Mononuclear cell (primary cell): ENCODE results near the gene DNASE1. TPM values are rescaled to one million over a fixed set of nuclear protein-coding genes. Genes with fewer than 3 reads are reported as not detected.
"Not testable (repeated sequence)": the region's sequence is repeated elsewhere in the genome, so short reads cannot be mapped to it uniquely, and the experiment has no call there.

Experiments used
- H3K27me3 ChIP-seq: 2 replicates; pipeline ENCODE4 v1.6.0; 2011; ENCODE audit warnings: low read length, control low read depth; ENCODE audit not compliant: insufficient read depth
- H3K4me1 ChIP-seq: 2 replicates; pipeline ENCODE4 v1.5.1; 2011; ENCODE audit warnings: mild to moderate bottlenecking, low read length, control low read depth; ENCODE audit not compliant: insufficient read depth
- H3K4me3 ChIP-seq: 2 replicates; pipeline ENCODE4 v1.5.1; 2011; ENCODE audit warnings: mild to moderate bottlenecking, low read length, moderate library complexity
- H3K9me3 ChIP-seq: 2 replicates; pipeline ENCODE4 v1.5.1; 2011; ENCODE audit warnings: low read depth, mild to moderate bottlenecking, control low read depth, low read length
- total RNA-seq: library from RNA; depleted of rRNA; stranded (reverse); fragments of >200 nt; gene quantifications from one replicate; pipeline ENCODE4 v1.2.3, GENCODE V29; 2012

Gene DNASE1
- 5.7 TPM for total RNA-seq

- no peaks in the 10 kb centered on the region for H3K27me3 ChIP-seq
- no peaks in the 10 kb centered on the region for H3K9me3 ChIP-seq
- no peaks in the 10 kb centered on the region for H3K4me1 ChIP-seq
- H3K4me3 ChIP-seq, result no peak within 1 kb of the TSS
Measured at GRCh38 chr16:3654249-3654991, at the start of gene DNASE1. DNASE1 (plus strand) TSS chr16:3654691; CDS start chr16:3655374, 683 bp downstream.

GRCh38 chr16:3606441-3606840 lies 48.0 kb upstream of the DNASE1 start:
- no peaks in the 10 kb centered on the region for H3K9me3 ChIP-seq
- H3K4me3 ChIP-seq, result no peak overlapping the region
- no peaks in the 10 kb centered on the region for H3K27me3 ChIP-seq
- peaks cover 11% of the 10 kb centered on the region for H3K4me1 ChIP-seq

GRCh38 chr16:3607161-3607560 lies 47.3 kb upstream of the DNASE1 start:
- no peak overlapping the region for H3K4me3 ChIP-seq
- peaks cover 14% of the 10 kb centered on the region for H3K4me1 ChIP-seq
- no peaks in the 10 kb centered on the region for H3K27me3 ChIP-seq
- no peaks in the 10 kb centered on the region for H3K9me3 ChIP-seq

- Histone ChIP-seq H3K4me1 (peaks cover 19% of the 10 kb centered on the region), H3K27me3 (no peaks in the 10 kb centered on the region), H3K4me3 (no peak overlapping the region), H3K9me3 (no peaks in the 10 kb centered on the region)
Measured at GRCh38 chr16:3607634-3608033, 46.9 kb upstream of the DNASE1 start.

- no peak overlapping the region for H3K4me3 ChIP-seq
- no peaks in the 10 kb centered on the region for H3K27me3 ChIP-seq
- H3K9me3 ChIP-seq, result no peaks in the 10 kb centered on the region
- peaks cover 23% of the 10 kb centered on the region for H3K4me1 ChIP-seq
Measured at GRCh38 chr16:3608069-3608468, 46.4 kb upstream of the DNASE1 start.

GRCh38 chr16:3608976-3609375 lies 45.5 kb upstream of the DNASE1 start:
- not testable (repeated sequence) for H3K9me3 ChIP-seq, H3K27me3 ChIP-seq, H3K4me3 ChIP-seq
- peaks cover 30% of the 10 kb centered on the region for H3K4me1 ChIP-seq

- Histone ChIP-seq H3K4me3 (peak overlapping the region; percentile 70), H3K4me1 (peaks cover 37% of the 10 kb centered on the region), H3K9me3 (no peaks in the 10 kb centered on the region), H3K27me3 (no peaks in the 10 kb centered on the region)
Measured at GRCh38 chr16:3609895-3610697, 44.4 kb upstream of the DNASE1 start.

GRCh38 chr16:3610698-3611145 lies 43.8 kb upstream of the DNASE1 start:
- Histone ChIP-seq H3K9me3 (no peaks in the 10 kb centered on the region), H3K4me3 (peak overlapping the region; percentile 70), H3K4me1 (peaks cover 37% of the 10 kb centered on the region)

GRCh38 chr16:3611146-3611975 lies 43.1 kb upstream of the DNASE1 start, which contains the start of gene SLX4:
SLX4 (minus strand) TSS chr16:3611606; CDS start chr16:3608964, 2,642 bp downstream.
- Histone ChIP-seq H3K4me1 (peaks cover 37% of the 10 kb centered on the region), H3K4me3 (peak within 1 kb of the TSS; percentile 70), H3K27me3 (no peaks in the 10 kb centered on the region), H3K9me3 (no peaks in the 10 kb centered on the region)

More at GRCh38 chr16:3610698-3611145, 43.8 kb upstream of the DNASE1 start:
- no peaks in the 10 kb centered on the region for H3K27me3 ChIP-seq

GRCh38 chr16:3612510-3613466 lies 41.7 kb upstream of the DNASE1 start:
- peaks cover 41% of the 10 kb centered on the region for H3K4me1 ChIP-seq
- H3K9me3 ChIP-seq, result no peaks in the 10 kb centered on the region
- peak overlapping the region; percentile 70 for H3K4me3 ChIP-seq
- H3K27me3 ChIP-seq, result no peaks in the 10 kb centered on the region

GRCh38 chr16:3618769-3619141 lies 35.7 kb upstream of the DNASE1 start:
- no peak overlapping the region for H3K4me3 ChIP-seq
- peaks cover 28% of the 10 kb centered on the region for H3K4me1 ChIP-seq
- H3K27me3 ChIP-seq, result no peaks in the 10 kb centered on the region
- H3K9me3 ChIP-seq, result no peaks in the 10 kb centered on the region

- H3K27me3 ChIP-seq, result no peaks in the 10 kb centered on the region
- H3K9me3 ChIP-seq, result no peaks in the 10 kb centered on the region
- peaks cover 48% of the 10 kb centered on the region for H3K4me1 ChIP-seq
- H3K4me3 ChIP-seq, result no peak overlapping the region
Measured at GRCh38 chr16:3623642-3624041, 30.8 kb upstream of the DNASE1 start.

GRCh38 chr16:3625331-3625730 lies 29.2 kb upstream of the DNASE1 start:
- Histone ChIP-seq H3K9me3 (no peaks in the 10 kb centered on the region), H3K27me3 (no peaks in the 10 kb centered on the region), H3K4me3 (no peak overlapping the region), H3K4me1 (peaks cover 49% of the 10 kb centered on the region)
